Spleen (tissue), 7 donors: ENCODE results near the gene ADIPOR2.

Experiments
- POLR2A ChIP-seq, 3 donors: fragments of 450-650 bp; IDR thresholded peaks; one replicate each; pipeline ENCODE4 v1.5.1; 2017; ENCODE audit warnings: antibody characterized with exemption in 3 of 3, mild to moderate bottlenecking in 1 of 3
- POLR2AphosphoS5 ChIP-seq, 3 donors: sonication (generic); formaldehyde crosslinking; IDR thresholded peaks; one replicate each; pipeline ENCODE4 v1.5.1; 2017; ENCODE audit warnings: antibody characterized with exemption in 3 of 3
- TF ChIP-seq, protein P1 (sequence below), 11 experiments: fragments of 200-600 bp in 7 of 11; fragments of 450-650 bp in 4 of 11; sonication (generic) in 4 of 11; IDR thresholded peaks in 8 of 11; conservative IDR thresholded peaks in 3 of 11; 1 replicate in 7 of 11; 2 replicates in 4 of 11; pipeline versions ENCODE4 v1.4.0 to v1.8.0; 2016 to 2021; ENCODE audit warnings: antibody characterized with exemption in 11 of 11, inconsistent platforms in 4 of 11, mild to moderate bottlenecking in 1 of 11
- donor health status: DM: no; HTN: no; CAD: no; lungs with moderate emphysema.
- donor health status: DM: no; HTN: no; CAD: no.
- donor health status: DM: no; HTN: no; CAD: no.

- TF ChIP-seq, protein P1, sequence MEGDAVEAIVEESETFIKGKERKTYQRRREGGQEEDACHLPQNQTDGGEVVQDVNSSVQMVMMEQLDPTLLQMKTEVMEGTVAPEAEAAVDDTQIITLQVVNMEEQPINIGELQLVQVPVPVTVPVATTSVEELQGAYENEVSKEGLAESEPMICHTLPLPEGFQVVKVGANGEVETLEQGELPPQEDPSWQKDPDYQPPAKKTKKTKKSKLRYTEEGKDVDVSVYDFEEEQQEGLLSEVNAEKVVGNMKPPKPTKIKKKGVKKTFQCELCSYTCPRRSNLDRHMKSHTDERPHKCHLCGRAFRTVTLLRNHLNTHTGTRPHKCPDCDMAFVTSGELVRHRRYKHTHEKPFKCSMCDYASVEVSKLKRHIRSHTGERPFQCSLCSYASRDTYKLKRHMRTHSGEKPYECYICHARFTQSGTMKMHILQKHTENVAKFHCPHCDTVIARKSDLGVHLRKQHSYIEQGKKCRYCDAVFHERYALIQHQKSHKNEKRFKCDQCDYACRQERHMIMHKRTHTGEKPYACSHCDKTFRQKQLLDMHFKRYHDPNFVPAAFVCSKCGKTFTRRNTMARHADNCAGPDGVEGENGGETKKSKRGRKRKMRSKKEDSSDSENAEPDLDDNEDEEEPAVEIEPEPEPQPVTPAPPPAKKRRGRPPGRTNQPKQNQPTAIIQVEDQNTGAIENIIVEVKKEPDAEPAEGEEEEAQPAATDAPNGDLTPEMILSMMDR (IDR thresholded peaks at IDR 0.05 in 8 of 11, conservative IDR thresholded peaks at IDR 0.05 in 3 of 11) = no peak
- TF ChIP-seq POLR2A (IDR thresholded peaks at IDR 0.05) = no peak
- TF ChIP-seq POLR2AphosphoS5 (IDR thresholded peaks at IDR 0.05) = no peak
These were observed 42.0 kb downstream of the ADIPOR2 start for GRCh38 chr12:1732914-1733313.
